ENCODE measurements around the gene TNIP1. TPM values are rescaled to one million over a fixed set of nuclear protein-coding genes. Genes with fewer than 3 reads are reported as not detected.

The TNIP1 gene
- total RNA-seq = 34.6 and 37.1 TPM in 2 replicates
- long read RNA-seq = 0 reads

- Mint-ChIP-seq H3K27me3 (ENCODE audit: low read depth) (no peaks in the 10 kb centered on the region), H3K36me3 (ENCODE audit: low read depth) (no peaks in the 10 kb centered on the region), H3K9me3 (no peaks in the 10 kb centered on the region), H3K4me1 (peaks cover 30% of the 10 kb centered on the region), H3K27ac (ENCODE audit: unreplicated experiment) (peak within 1 kb of the TSS; percentile 82), H3K4me3 (peak within 1 kb of the TSS; percentile 92)
- peak; percentile 77 for DNase-seq (ENCODE audit: low read depth, low spot score)
- TF ChIP-seq, protein P1, sequence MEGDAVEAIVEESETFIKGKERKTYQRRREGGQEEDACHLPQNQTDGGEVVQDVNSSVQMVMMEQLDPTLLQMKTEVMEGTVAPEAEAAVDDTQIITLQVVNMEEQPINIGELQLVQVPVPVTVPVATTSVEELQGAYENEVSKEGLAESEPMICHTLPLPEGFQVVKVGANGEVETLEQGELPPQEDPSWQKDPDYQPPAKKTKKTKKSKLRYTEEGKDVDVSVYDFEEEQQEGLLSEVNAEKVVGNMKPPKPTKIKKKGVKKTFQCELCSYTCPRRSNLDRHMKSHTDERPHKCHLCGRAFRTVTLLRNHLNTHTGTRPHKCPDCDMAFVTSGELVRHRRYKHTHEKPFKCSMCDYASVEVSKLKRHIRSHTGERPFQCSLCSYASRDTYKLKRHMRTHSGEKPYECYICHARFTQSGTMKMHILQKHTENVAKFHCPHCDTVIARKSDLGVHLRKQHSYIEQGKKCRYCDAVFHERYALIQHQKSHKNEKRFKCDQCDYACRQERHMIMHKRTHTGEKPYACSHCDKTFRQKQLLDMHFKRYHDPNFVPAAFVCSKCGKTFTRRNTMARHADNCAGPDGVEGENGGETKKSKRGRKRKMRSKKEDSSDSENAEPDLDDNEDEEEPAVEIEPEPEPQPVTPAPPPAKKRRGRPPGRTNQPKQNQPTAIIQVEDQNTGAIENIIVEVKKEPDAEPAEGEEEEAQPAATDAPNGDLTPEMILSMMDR (conservative IDR thresholded peaks at IDR 0.05) = no peak
Measured at GRCh38 chr5:151080613-151081430, at the start of gene TNIP1. TSS of gene TNIP1 (minus strand) at chr5:151081034. CDS start at chr5:151065095, 15,939 bp downstream.

DNA sequence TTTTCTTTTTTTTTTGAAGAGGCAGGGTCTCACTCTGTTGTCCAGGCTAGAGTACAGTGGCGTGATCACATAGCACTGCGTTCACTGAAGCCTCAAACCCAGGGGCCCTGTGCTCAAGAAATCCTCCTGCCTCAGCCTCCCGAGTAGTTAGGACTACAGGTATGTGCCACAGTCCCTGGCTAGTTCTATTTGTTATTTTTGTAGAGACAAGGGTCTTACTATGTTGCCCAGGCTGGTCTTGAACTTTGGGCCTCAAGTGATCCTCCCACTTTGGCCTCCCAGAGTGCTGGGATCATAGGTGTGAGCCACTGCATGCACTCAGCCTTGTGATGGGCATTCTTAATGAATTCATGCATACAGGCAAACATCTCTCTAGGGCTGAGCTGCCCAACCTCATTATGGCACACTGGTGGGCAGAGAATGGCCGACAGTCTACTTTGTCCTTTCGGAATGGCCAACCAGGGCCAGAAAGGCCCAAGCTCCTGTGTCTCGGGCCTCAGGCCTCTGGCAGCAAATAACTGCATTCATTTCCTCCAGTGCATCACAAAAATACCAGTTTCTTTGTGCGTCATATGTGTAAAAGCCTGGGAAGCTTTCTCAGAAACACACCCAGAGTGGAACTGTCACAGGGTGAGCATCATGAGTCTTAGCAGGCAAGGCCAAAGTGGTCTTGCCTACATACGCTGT, 49.5 kb upstream of the TNIP1 start:
- H3K36me3 Mint-ChIP-seq (ENCODE audit: low read depth) = peaks cover 16% of the 10 kb centered on the region

DNA sequence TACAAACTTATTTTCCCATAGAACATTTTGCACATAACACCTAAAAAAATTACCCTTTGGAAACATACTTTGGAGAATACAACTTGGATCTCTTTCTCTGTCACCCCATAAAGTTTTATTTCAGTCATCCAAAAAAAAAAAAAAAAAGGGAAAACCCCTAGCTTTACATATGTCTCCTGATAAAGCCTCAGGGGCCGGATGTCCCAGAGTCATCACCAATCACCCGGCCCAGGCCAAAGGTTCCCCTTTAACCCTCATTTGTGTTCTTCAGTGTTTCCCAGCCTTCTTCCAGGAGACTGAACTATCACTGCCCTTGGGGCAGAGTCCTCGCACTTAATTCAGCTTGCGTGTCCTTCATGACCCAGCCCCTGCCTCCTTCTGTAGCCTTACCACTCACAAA, 48.0 kb upstream of the TNIP1 start:
- TF ChIP-seq, protein P1 (conservative IDR thresholded peaks at IDR 0.05) = no peak
- H3K36me3 Mint-ChIP-seq (ENCODE audit: low read depth) = peaks cover 19% of the 10 kb centered on the region
- no peaks in the 10 kb centered on the region for H3K27me3 Mint-ChIP-seq (ENCODE audit: low read depth)
- peaks cover 18% of the 10 kb centered on the region for H3K4me1 Mint-ChIP-seq
- no peaks in the 10 kb centered on the region for H3K9me3 Mint-ChIP-seq
- H3K27ac Mint-ChIP-seq (ENCODE audit: unreplicated experiment) = peak overlapping the region; percentile 73
- H3K4me3 Mint-ChIP-seq = no peak overlapping the region
- DNase-seq (ENCODE audit: low read depth, low spot score) = no peak

More for the DNA sequence above, 49.5 kb upstream of the TNIP1 start:
- Mint-ChIP-seq H3K4me1 (peaks cover 18% of the 10 kb centered on the region), H3K4me3 (no peak overlapping the region), H3K9me3 (no peaks in the 10 kb centered on the region), H3K27ac (ENCODE audit: unreplicated experiment) (no peak overlapping the region), H3K27me3 (ENCODE audit: low read depth) (no peaks in the 10 kb centered on the region)
- no peak for DNase-seq (ENCODE audit: low read depth, low spot score)
- TF ChIP-seq, protein P1 (conservative IDR thresholded peaks at IDR 0.05) = no peak

- peaks cover 18% of the 10 kb centered on the region for H3K4me1 Mint-ChIP-seq
- TF ChIP-seq, protein P1 (conservative IDR thresholded peaks at IDR 0.05) = no peak
- H3K27ac Mint-ChIP-seq (ENCODE audit: unreplicated experiment) = no peak overlapping the region
- DNase-seq (ENCODE audit: low read depth, low spot score) = no peak
- no peaks in the 10 kb centered on the region for H3K27me3 Mint-ChIP-seq (ENCODE audit: low read depth)
- no peak overlapping the region for H3K4me3 Mint-ChIP-seq
- H3K9me3 Mint-ChIP-seq = no peaks in the 10 kb centered on the region
- H3K36me3 Mint-ChIP-seq (ENCODE audit: low read depth) = peaks cover 19% of the 10 kb centered on the region
Measured at GRCh38 chr5:151127926-151128325, 47.1 kb upstream of the TNIP1 start.

DNA sequence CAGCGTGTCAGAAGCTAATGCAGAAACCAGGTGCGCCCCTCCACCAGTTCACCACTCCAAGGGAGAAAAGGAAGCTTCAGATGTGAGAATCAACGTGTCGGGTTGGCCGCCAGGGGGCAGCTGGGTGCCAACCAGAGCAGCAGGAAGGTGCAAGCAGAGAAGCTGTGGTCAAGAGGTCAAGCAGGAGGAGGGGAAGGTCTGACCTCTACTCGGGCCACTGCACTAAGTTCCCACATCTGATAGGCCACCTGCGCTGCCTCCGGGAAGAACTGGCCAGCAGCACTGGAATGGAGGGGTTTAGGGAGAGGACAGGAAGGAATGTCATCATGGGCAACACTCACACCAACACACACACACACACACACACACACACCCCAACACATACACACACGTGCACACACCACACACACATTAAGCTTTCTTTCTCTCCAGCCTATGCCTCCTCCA, 45.4 kb upstream of the TNIP1 start:
- Mint-ChIP-seq H3K36me3 (ENCODE audit: low read depth) (peaks cover 18% of the 10 kb centered on the region), H3K4me1 (peaks cover 18% of the 10 kb centered on the region), H3K27me3 (ENCODE audit: low read depth) (no peaks in the 10 kb centered on the region), H3K27ac (ENCODE audit: unreplicated experiment) (no peak overlapping the region), H3K9me3 (no peaks in the 10 kb centered on the region), H3K4me3 (peak overlapping the region; percentile 8)
- DNase-seq (ENCODE audit: low read depth, low spot score) = peak; percentile 63
- TF ChIP-seq, protein P1 (conservative IDR thresholded peaks at IDR 0.05) = peak; percentile 86

All from neural crest cell (in vitro differentiated cells).